ENCODE data around the gene CMBL. TPM values are rescaled to one million over a fixed set of nuclear protein-coding genes. Genes with fewer than 3 reads are reported as not detected.

CMBL gene
- total RNA-seq: 10 to 100 TPM; 10.3 to 32.0 (median 23.4) TPM

GRCh38 chr5:10307206-10308148 lies at the start of gene CMBL:
Gene CMBL, minus strand, starts transcription at chr5:10307902. Its CDS starts 17,140 bp downstream, at chr5:10290762.
- WGBS, 2 donors: 5 to 6% methylated on average over 50 to 54 of the region's 56 CpGs
- peaks cover 25 to 31% of the 10 kb centered on the region in 2 donors for H3K4me1 ChIP-seq
- no peaks in the 10 kb centered on the region for H3K27me3 ChIP-seq
- peak; percentile 52 to 57 for DNase-seq
- H3K36me3 ChIP-seq: no peaks in the 10 kb centered on the region
- H3K9me3 ChIP-seq: no peaks in the 10 kb centered on the region
- peak within 1 kb of the TSS in 2 of 3 donors; percentile 41 to 74 for H3K4me3 ChIP-seq (replicated peaks in 1 of 3)
- peak in 1 of 2 donors; percentile 52 for TF ChIP-seq POLR2A (IDR thresholded peaks at IDR 0.05)
- TF ChIP-seq, protein P1, sequence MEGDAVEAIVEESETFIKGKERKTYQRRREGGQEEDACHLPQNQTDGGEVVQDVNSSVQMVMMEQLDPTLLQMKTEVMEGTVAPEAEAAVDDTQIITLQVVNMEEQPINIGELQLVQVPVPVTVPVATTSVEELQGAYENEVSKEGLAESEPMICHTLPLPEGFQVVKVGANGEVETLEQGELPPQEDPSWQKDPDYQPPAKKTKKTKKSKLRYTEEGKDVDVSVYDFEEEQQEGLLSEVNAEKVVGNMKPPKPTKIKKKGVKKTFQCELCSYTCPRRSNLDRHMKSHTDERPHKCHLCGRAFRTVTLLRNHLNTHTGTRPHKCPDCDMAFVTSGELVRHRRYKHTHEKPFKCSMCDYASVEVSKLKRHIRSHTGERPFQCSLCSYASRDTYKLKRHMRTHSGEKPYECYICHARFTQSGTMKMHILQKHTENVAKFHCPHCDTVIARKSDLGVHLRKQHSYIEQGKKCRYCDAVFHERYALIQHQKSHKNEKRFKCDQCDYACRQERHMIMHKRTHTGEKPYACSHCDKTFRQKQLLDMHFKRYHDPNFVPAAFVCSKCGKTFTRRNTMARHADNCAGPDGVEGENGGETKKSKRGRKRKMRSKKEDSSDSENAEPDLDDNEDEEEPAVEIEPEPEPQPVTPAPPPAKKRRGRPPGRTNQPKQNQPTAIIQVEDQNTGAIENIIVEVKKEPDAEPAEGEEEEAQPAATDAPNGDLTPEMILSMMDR (IDR thresholded peaks at IDR 0.05): no peak
- peak within 1 kb of the TSS; percentile 73 to 87 (median 86) for H3K27ac ChIP-seq
- intact Hi-C loops (cut with DNase I): no loop called here

DNA sequence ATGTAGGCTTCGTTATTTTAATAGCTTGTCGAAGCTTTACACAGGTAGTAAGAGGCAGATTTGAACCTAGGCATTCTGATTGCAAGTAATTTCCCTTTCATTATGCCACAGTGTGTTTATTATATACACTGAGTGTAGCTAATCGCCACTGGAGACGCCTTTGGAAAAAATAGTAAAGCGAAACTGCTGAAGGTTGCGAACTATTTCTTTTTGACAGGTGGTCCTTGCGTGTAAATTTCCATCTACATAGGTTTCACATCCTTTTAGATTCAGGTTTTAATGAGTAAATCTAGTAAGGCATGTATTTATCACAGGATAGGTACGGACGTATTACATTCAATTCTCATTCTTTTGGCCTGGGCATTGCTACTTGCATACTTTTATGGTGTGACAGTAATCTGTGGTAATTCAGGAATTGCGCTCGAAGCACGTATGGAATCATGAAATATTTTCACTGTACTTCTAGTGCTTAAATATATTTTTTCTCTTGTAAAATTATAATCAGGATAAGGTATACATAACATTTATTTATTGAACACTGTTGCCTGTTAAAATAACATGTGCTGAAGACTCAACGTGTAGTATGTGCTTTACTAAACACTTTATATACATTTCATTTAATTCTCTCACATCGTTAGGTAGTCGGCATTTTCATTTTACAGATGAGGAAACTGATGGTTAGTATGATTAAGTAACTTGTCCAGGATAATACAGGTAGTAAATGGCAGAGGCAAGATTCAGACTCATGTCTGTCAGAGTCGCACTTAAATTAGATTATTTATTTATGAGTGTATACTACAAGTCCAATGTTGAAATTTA lies 47.6 kb upstream of the CMBL start:
- TF ChIP-seq, protein P1 (IDR thresholded peaks at IDR 0.05): no peak
- no peak for TF ChIP-seq POLR2A (IDR thresholded peaks at IDR 0.05)
- Histone ChIP-seq H3K27ac (peak overlapping the region; percentile 18 to 96 (median 95)), H3K36me3 (no peaks in the 10 kb centered on the region), H3K4me1 (peaks cover 10 to 23% of the 10 kb centered on the region in 2 donors), H3K27me3 (no peaks in the 10 kb centered on the region), H3K9me3 (no peaks in the 10 kb centered on the region), H3K4me3 (replicated peaks in 1 of 3) (peak overlapping the region in 2 of 3 donors; percentile 92 to 96)
- DNase-seq: no peak
- 40 to 47% methylated on average over 16 of the region's 16 CpGs for WGBS, 2 donors
- intact Hi-C loops (cut with DNase I): no loop called here

DNA sequence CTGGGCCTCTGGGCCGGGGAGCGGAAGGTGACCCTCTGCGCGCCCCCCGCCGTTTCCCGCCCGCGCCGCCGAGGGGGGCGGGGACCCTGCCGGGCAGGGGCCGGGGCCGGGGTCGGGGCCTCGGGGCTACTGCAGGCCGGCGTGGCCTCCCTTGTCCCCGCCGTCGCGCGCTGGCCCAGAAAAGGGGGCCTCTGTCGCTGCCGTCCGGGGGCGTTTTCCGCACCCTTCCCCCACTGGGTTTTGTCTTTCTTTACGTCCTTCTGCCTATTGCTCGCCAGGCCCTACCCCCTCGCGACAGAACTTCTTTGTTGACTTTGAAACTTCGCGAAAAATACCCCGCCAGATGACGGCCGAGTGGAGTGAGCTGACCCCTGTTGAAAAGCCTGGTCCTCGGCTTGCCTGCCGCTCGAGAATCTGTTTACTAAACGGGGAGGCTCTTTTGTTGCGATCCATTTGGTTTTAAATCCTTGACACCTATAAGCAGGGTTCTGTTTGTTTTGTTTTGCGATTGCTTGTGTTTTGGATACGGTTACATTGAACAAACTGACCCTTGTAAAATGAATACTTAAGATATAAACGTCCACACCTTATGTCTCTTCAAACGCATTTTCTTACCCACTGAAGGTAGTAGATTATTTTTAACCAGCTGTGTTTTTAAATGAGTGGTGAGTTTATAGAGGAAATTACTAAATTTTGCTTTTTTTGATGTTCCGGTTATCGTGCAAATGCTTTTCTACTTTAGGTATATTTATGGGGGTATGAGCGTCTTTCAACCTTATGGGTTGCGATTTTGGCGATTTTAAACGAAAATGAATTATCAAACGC lies 46.6 kb upstream of the CMBL start:
- H3K36me3 ChIP-seq: no peaks in the 10 kb centered on the region
- peaks cover 10 to 23% of the 10 kb centered on the region in 2 donors for H3K4me1 ChIP-seq
- H3K27me3 ChIP-seq: no peaks in the 10 kb centered on the region
- H3K9me3 ChIP-seq: no peaks in the 10 kb centered on the region
- peak overlapping the region; percentile 73 to 96 (median 92) for H3K4me3 ChIP-seq (replicated peaks in 1 of 3)
- H3K27ac ChIP-seq: peak overlapping the region; percentile 95 to 98 (median 96)
- peak; percentile 53 to 60 for DNase-seq
- 1 to 2% methylated on average over 36 to 40 of the region's 54 CpGs for WGBS, 2 donors
- intact Hi-C loops (cut with DNase I): no loop called here
- no peak for TF ChIP-seq POLR2A (IDR thresholded peaks at IDR 0.05)
- TF ChIP-seq, protein P1 (IDR thresholded peaks at IDR 0.05): no peak

DNA sequence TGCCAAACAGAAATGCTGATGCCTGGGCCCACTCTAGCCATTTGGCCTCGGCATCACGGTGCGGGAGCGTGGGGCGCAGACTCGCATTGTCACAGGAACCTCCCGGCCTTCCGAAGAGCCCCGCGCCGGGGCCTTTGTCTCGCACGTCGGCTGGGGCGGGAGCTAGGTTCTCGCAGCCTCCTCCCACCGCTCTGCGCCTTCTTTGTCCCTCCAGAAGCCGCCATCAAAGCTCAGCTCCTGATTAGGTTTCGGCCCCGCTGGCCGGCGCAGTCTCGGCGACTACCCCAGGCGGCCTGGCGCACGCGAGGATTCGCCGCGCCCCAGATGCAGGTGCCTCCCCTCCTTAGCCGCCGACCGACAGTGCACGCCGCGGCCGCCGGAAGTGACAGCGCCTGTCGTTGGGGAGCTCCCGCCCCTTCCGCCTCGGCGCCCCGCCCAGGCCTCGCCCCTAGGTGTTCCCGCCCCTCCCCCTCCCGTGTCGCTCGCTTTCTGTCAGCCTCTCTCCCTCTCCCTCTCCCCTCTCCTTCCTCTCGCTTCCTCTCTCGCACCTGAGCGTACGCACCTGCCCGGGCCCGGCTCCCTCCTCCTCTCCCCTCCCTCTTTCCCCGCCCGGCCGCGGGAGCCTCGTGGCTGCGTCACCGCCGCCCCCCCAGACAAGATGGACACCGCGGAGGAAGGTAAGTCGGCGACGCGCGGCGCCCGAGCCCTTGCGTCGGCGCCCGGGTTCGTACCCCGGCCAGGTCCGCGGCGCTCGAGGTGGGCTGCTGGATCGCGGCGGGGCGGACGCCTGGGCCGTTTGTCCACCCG lies 45.7 kb upstream of the CMBL start, which contains the start of gene MARCHF6:
Gene MARCHF6 (plus strand): TSS at position 455 of the 807 bp plus-strand sequence. CDS start 204 bp downstream, at position 659.
- Histone ChIP-seq H3K9me3 (no peaks in the 10 kb centered on the region), H3K4me3 (replicated peaks in 1 of 3) (peak within 1 kb of the TSS; percentile 73 to 96 (median 92)), H3K36me3 (no peaks in the 10 kb centered on the region), H3K4me1 (peaks cover 10 to 22% of the 10 kb centered on the region in 2 donors), H3K27ac (peak within 1 kb of the TSS; percentile 95 to 98 (median 96)), H3K27me3 (no peaks in the 10 kb centered on the region)
- peak; percentile 97 for DNase-seq
- WGBS, 2 donors: 0 to 1% methylated on average over 32 to 43 of the region's 92 CpGs
- intact Hi-C loops (cut with DNase I): no loop called here
- TF ChIP-seq POLR2A (IDR thresholded peaks at IDR 0.05): peak; percentile 94 to 98
- TF ChIP-seq, protein P1 (IDR thresholded peaks at IDR 0.05): peak in 1 of 6 experiments; percentile 18

Measured in thyroid gland (tissue), 4 donors.